A549 (cell line): Measurements from ENCODE around the gene NUCB1. TPM values are rescaled to one million over a fixed set of nuclear protein-coding genes. Genes with fewer than 3 reads are reported as not detected.
A peak's percentile ranks its signal among the peaks of the same experiment; 100 is the strongest.
"Not testable (repeated sequence)": the region's sequence is repeated elsewhere in the genome, so short reads cannot be mapped to it uniquely, and the experiment has no call there.

ENCODE experiments used
- ATAC-seq, 2 experiments: fragments of 200-7000 bp in 1 of 2; fragments of >200 bp in 1 of 2; cut with Nextera tagmentation in 1 of 2; cut with Tn5 transposase in 1 of 2; 3 replicates each; pipeline versions ENCODE4 v1.8.0 to v1.9.1; 2018 to 2020; ENCODE audit warnings: mild to moderate bottlenecking in 1 of 2, moderate library complexity in 1 of 2
- CTCF ChIA-PET: fragments of 300-600 bp; sonication (Branson Sonifier 250); formaldehyde crosslinking; extraction: SDS; loops from one replicate; lab custom pipeline; 2021; ENCODE audit warnings: antibody characterized with exemption, inconsistent platforms; lab: Yijun Ruan, JAX
- POLR2A ChIA-PET: fragments of 350-600 bp; formaldehyde crosslinking; extraction: SDS; loops from one replicate; lab custom pipeline; 2021; ENCODE audit warnings: antibody characterized with exemption, inconsistent platforms; lab: Yijun Ruan, JAX
- DNase-seq, 2 experiments: peaks; one replicate each; pipeline versions ENCODE4 v3.0.0 to v3.0.0-alpha.2; 2011 to 2016; ENCODE audit warnings: low read depth in 1 of 2, low spot score in 1 of 2
- FAIRE-seq: peaks from 2 replicates; lab custom pipeline; 2011; peaks lifted over from hg19 to GRCh38; lab: Jason Lieb, UNC
- H3K27ac ChIP-seq, 2 experiments: fragments of >200 bp; sonication (Bioruptor Twin); formaldehyde crosslinking; 3 replicates each; pipeline ENCODE4 v1.5.1; 2016 to 2017
- H3K4me1 ChIP-seq: fragments of >200 bp; sonication (Bioruptor Twin); formaldehyde crosslinking; 3 replicates; pipeline ENCODE4 v1.6.1; 2016
- H3K4me2 ChIP-seq: fragments of >200 bp; sonication (Bioruptor Twin); formaldehyde crosslinking; 3 replicates; pipeline ENCODE4 v1.6.1; 2016
- H3K4me3 ChIP-seq: fragments of >200 bp; sonication (Bioruptor Twin); formaldehyde crosslinking; 3 replicates; pipeline ENCODE4 v1.5.1; 2016
- H3K9me3 ChIP-seq: fragments of >200 bp; sonication (Bioruptor Twin); formaldehyde crosslinking; 3 replicates; pipeline ENCODE4 v1.6.1; 2016
- BHLHE40 ChIP-seq: IDR thresholded peaks from 2 replicates; pipeline ENCODE4 v1.6.1; 2012; ENCODE audit warnings: low read depth, low read length, inconsistent platforms
- CHD2 ChIP-seq: fragments of 150-350 bp; IDR thresholded peaks from 2 replicates; pipeline ENCODE4 v1.6.1; 2014; ENCODE audit warnings: low read length; ENCODE audit not compliant: partially characterized antibody
- CTCF ChIP-seq: fragments of >200 bp; sonication (Bioruptor Twin); formaldehyde crosslinking; IDR thresholded peaks from 3 replicates; pipeline ENCODE4 v1.5.1; 2016
- EHMT2 ChIP-seq: fragments of 200-600 bp; sonication (generic); IDR thresholded peaks from 2 replicates; pipeline ENCODE4 v1.6.1; 2016; ENCODE audit warnings: antibody characterized with exemption, low read depth, mild to moderate bottlenecking, moderate library complexity
- FOSB ChIP-seq: fragments of 250-450 bp; sonication (Bioruptor Pico); IDR thresholded peaks from 2 replicates; pipeline ENCODE4 v1.5.0; 2020; ENCODE audit warnings: mild to moderate bottlenecking, moderate library complexity
- FOXS1 ChIP-seq: fragments of 250-450 bp; sonication (Bioruptor Pico); IDR thresholded peaks from 2 replicates; pipeline ENCODE4 v1.5.0; 2020; ENCODE audit warnings: mild to moderate bottlenecking, moderate library complexity
- HOXA7 ChIP-seq: fragments of 250-450 bp; sonication (Bioruptor Pico); IDR thresholded peaks from 2 replicates; pipeline ENCODE4 v1.5.0; 2020; ENCODE audit warnings: mild to moderate bottlenecking, moderate library complexity
- JUNB ChIP-seq: fragments of >200 bp; sonication (Bioruptor Twin); formaldehyde crosslinking; IDR thresholded peaks from 2 replicates; pipeline ENCODE4 v1.6.1; 2016
- KDM5A ChIP-seq: fragments of 200-600 bp; sonication (generic); IDR thresholded peaks from 2 replicates; pipeline ENCODE4 v1.6.1; 2016; ENCODE audit warnings: antibody characterized with exemption, mild to moderate bottlenecking
- MAFK ChIP-seq: fragments of 450-650 bp; IDR thresholded peaks from 2 replicates; pipeline ENCODE4 v1.6.1; 2014; ENCODE audit not compliant: partially characterized antibody
- NFE2L2 ChIP-seq: fragments of 150-350 bp; conservative IDR thresholded peaks from 2 replicates; pipeline ENCODE4 v1.6.1; 2014; ENCODE audit warnings: low read length
- PHF8 ChIP-seq: fragments of 200-600 bp; sonication (generic); IDR thresholded peaks from 2 replicates; pipeline ENCODE4 v1.6.1; 2016; ENCODE audit warnings: low read depth, mild to moderate bottlenecking, antibody characterized with exemption, moderate library complexity, borderline replicate concordance
- RFX5 ChIP-seq: fragments of 450-650 bp; IDR thresholded peaks from 2 replicates; pipeline ENCODE4 v1.7.1; 2014; ENCODE audit warnings: antibody characterized with exemption, mild to moderate bottlenecking, moderate library complexity
- SREBF2 ChIP-seq: fragments of 450-650 bp; IDR thresholded peaks from 2 replicates; pipeline ENCODE4 v1.6.1; 2014; ENCODE audit warnings: mild to moderate bottlenecking, moderate library complexity
- TP53 ChIP-seq: fragments of 250-450 bp; sonication (Bioruptor Pico); IDR thresholded peaks from 2 replicates; pipeline ENCODE4 v1.5.0; 2021; ENCODE audit warnings: mild to moderate bottlenecking, moderate library complexity
- ZFP36 ChIP-seq: fragments of 450-650 bp; IDR thresholded peaks from 2 replicates; pipeline ENCODE4 v1.6.1; 2014; ENCODE audit warnings: borderline replicate concordance; ENCODE audit not compliant: partially characterized antibody
- ZNF302 ChIP-seq: fragments of 250-450 bp; sonication (Bioruptor Pico); IDR thresholded peaks from 2 replicates; pipeline ENCODE4 v1.9.0; 2021; ENCODE audit warnings: inconsistent platforms, mild to moderate bottlenecking, moderate library complexity
- ZSCAN20 ChIP-seq: fragments of 250-450 bp; sonication (Bioruptor Pico); IDR thresholded peaks from 2 replicates; pipeline ENCODE4 v1.8.0; 2022; ENCODE audit warnings: mild to moderate bottlenecking, moderate library complexity
- WGBS: methylation state at CpG from one replicate; pipeline ENCODE4 v1.1.6; 2017; ENCODE audit errors: missing lambda C conversion rate; 5-methylcytosine and 5-hydroxymethylcytosine counted together
- polyA plus RNA-seq, 4 experiments: library from polyadenylated mRNA; depleted of rRNA in 3 of 4; stranded (reverse); fragments of >200 nt; fragmentation: RNase III in 1 of 4; extraction: RNeasy Plus Mini Kit Qiagen cat#74134 plus additional on column Dnase treatment in 1 of 4; gene quantifications; 2 replicates in 3 of 4; 3 replicates in 1 of 4; pipeline ENCODE4 v1.2.3, GENCODE V29; 2011 to 2017
- TF ChIP-seq, protein P1 (sequence below): fragments of >200 bp; sonication (Bioruptor Twin); formaldehyde crosslinking; IDR thresholded peaks from 2 replicates; pipeline ENCODE4 v1.6.1; 2016
- TF ChIP-seq, protein P2 (sequence below): IDR thresholded peaks from 2 replicates; pipeline ENCODE4 v1.6.1; 2012
- TF ChIP-seq, protein P3 (sequence below): IDR thresholded peaks from 2 replicates; pipeline ENCODE4 v1.6.1; 2012

NUCB1 gene
- polyA plus RNA-seq, 2 of the 4 experiments (the other 2 are of a cell fraction) = 79.5 to 182 TPM

GRCh38 chr19:48896191-48896720, 3.9 kb upstream of the NUCB1 start:
- no peak overlapping the region for H3K4me3 ChIP-seq
- no peak for DNase-seq
- POLR2A ChIA-PET = interaction anchor here (0.9 kb wide), 1 partner anchor 24 kb away, joined by 3 read pairs; the partner anchor contains the start of gene PPP1R15A

DNA sequence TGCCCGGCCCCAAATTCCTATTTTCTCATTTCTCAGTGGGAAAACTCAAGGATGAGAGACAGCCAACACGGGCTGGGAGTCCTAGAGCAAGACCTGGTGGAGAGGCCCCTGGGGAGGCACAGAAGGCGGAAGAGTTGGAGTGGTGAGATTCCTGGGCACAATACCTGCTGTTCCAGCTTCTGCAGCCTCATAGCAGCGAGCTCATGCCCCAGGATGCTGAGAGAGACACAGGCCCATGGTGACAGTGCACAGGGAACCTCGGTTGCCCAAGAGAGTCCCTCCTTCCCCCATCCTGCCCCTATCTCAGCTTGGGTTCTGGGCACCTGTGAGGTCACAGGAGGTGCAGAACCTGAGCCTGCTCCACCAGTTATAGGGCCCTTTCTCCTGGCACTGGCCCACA, 2.9 kb upstream of the NUCB1 start:
- POLR2A ChIA-PET = no interaction called here
- Histone ChIP-seq H3K27ac (no peak overlapping the region), H3K4me1 (peaks cover 16% of the 10 kb centered on the region; the same call in 2 of the 3 replicates), H3K9me3 (no peaks in the 10 kb centered on the region)
- no peak for DNase-seq
- CTCF ChIA-PET = interaction anchor here (0.9 to 2.4 kb wide), 5 partner anchors 10 to 73 kb away, joined by 3 to 9 read pairs (median 3); no protein-coding TSS in a partner anchor
- no peak for FAIRE-seq
- TF ChIP-seq TP53 (CRISPR knock-in tag) = no peak
- TF ChIP-seq MAFK = no peak
- TF ChIP-seq HOXA7 (CRISPR knock-in tag) = no peak
- TF ChIP-seq EHMT2 = no peak
- TF ChIP-seq CHD2 = no peak
- no peak for TF ChIP-seq ZSCAN20 (CRISPR knock-in tag)
- TF ChIP-seq, protein P1, sequence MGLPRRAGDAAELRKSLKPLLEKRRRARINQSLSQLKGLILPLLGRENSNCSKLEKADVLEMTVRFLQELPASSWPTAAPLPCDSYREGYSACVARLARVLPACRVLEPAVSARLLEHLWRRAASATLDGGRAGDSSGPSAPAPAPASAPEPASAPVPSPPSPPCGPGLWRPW = no peak
- TF ChIP-seq ZFP36 = no peak
- TF ChIP-seq SREBF2 = no peak
- TF ChIP-seq JUNB = no peak
- no peak for TF ChIP-seq BHLHE40
- no peak for TF ChIP-seq FOSB (CRISPR knock-in tag)
- no peak for TF ChIP-seq RFX5
- TF ChIP-seq, all 56 proteins: peak for 0
- no peak for ATAC-seq
- Histone ChIP-seq H3K4me2 (no peak overlapping the region), H3K4me3 (no peak overlapping the region)
- 61% methylated on average over 5 of the region's 5 CpGs for WGBS

More at GRCh38 chr19:48896191-48896720, 3.9 kb upstream of the NUCB1 start:
- Histone ChIP-seq H3K4me1 (peaks cover 14% of the 10 kb centered on the region; the same call in 2 of the 3 replicates), H3K9me3 (no peaks in the 10 kb centered on the region), H3K4me2 (no peak overlapping the region), H3K27ac (0 out of 6 replicates have a peak overlapping the region, but pooled peaks of 1 of the 2 experiments have one; percentile 31)
- TF ChIP-seq FOSB (CRISPR knock-in tag) (no peak), PHF8 (no peak), KDM5A (no peak), CTCF (no peak), ZNF302 (no peak), EHMT2 (no peak), NFE2L2 (no peak), FOXS1 (CRISPR knock-in tag) (no peak)
- TF ChIP-seq, protein P1 = no peak
- TF ChIP-seq, protein P2, sequence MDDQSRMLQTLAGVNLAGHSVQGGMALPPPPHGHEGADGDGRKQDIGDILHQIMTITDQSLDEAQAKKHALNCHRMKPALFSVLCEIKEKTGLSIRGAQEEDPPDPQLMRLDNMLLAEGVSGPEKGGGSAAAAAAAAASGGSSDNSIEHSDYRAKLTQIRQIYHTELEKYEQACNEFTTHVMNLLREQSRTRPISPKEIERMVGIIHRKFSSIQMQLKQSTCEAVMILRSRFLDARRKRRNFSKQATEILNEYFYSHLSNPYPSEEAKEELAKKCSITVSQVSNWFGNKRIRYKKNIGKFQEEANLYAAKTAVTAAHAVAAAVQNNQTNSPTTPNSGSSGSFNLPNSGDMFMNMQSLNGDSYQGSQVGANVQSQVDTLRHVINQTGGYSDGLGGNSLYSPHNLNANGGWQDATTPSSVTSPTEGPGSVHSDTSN = no peak
- TF ChIP-seq, protein P3, sequence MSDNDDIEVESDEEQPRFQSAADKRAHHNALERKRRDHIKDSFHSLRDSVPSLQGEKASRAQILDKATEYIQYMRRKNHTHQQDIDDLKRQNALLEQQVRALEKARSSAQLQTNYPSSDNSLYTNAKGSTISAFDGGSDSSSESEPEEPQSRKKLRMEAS = no peak
- CTCF ChIA-PET = interaction anchor here (0.6 to 1.7 kb wide), 7 partner anchors 11 to 108 kb away, joined by 3 to 9 read pairs (median 4); no protein-coding TSS in a partner anchor
- 88% methylated on average over 16 of the region's 25 CpGs for whole genome bisulfite sequencing
- FAIRE-seq (no peak), ATAC-seq (no peak)

GRCh38 chr19:48899386-48899749, 744 bp upstream of the NUCB1 start:
- Histone ChIP-seq H3K27ac (peak overlapping the region; percentile 87 to 90), H3K4me2 (peak overlapping the region; percentile 87)
- FAIRE-seq = not testable (repeated sequence)

More at GRCh38 chr19:48899386-48899749, 744 bp upstream of the NUCB1 start:
- DNase-seq, H3K9me3 ChIP-seq, ATAC-seq: not testable (repeated sequence)
- WGBS = 88% methylated on average over 11 of the region's 11 CpGs
- CTCF ChIA-PET = interaction anchor here (0.7 to 5.8 kb wide), 16 partner anchors 11 to 94 kb away, joined by 3 to 48 read pairs (median 4); partner anchors contain the start of genes BAX, GYS1 and RUVBL2
- Histone ChIP-seq H3K4me3 (peak overlapping the region; percentile 83), H3K4me1 (peaks cover 20% of the 10 kb centered on the region; the same call in 2 of the 3 replicates)
- POLR2A ChIA-PET = interaction anchor here (0.5 to 3.1 kb wide), 18 partner anchors 19 to 643 kb away, joined by 3 to 42 read pairs (median 4); partner anchors contain the start of genes BAX, CARD8, DHDH and GYS1
